Colonic mucosa (tissue), 4 donors: Measurements from ENCODE around the gene EPAS1. TPM values are rescaled to one million over a fixed set of nuclear protein-coding genes. Genes with fewer than 3 reads are reported as not detected.

Experiments
- DNase-seq: peaks from one replicate; pipeline ENCODE4 v3.0.0-alpha.2; 2020
- H3K27ac ChIP-seq: fragments of 200-600 bp; one replicate; pipeline ENCODE4 v1.8.0; 2021
- H3K27me3 ChIP-seq: fragments of 200-600 bp; one replicate; pipeline ENCODE4 v1.8.0; 2021
- H3K36me3 ChIP-seq: fragments of 200-600 bp; one replicate; pipeline ENCODE4 v1.8.0; 2021
- H3K4me1 ChIP-seq: fragments of 200-600 bp; one replicate; pipeline ENCODE4 v1.8.0; 2021; ENCODE audit warnings: mild to moderate bottlenecking
- H3K4me3 ChIP-seq: fragments of 200-600 bp; one replicate; pipeline ENCODE4 v1.8.0; 2021
- H3K9ac ChIP-seq, 2 donors: one replicate each; pipeline ENCODE4 v1.7.0; 2013; ENCODE audit warnings: control low read depth in 2 of 2, low read depth in 2 of 2, low read length in 2 of 2
- H3K9me3 ChIP-seq: fragments of 200-600 bp; one replicate; pipeline ENCODE4 v1.8.0; 2021
- intact Hi-C: fragments of 100-400 bp; cut with DNase I; formaldehyde crosslinking; loops from one replicate; pipeline ENCODE4 v1.14.1; 2022
- total RNA-seq, 2 donors: library from RNA; stranded (reverse); fragmentation: NEBNext Ultra II Directional in 1 of 2; extraction: Animal tissue kit (Norgen Biotek cat#: 25700) in 1 of 2; gene quantifications; one replicate each; pipeline ENCODE4 v1.2.1, GENCODE V29; 2021
- TF ChIP-seq, protein P1 (sequence below): fragments of 200-600 bp; IDR thresholded peaks from one replicate; pipeline ENCODE4 v1.8.0; 2022; ENCODE audit warnings: antibody characterized with exemption, mild to moderate bottlenecking
- donor health status: healthy.
- donor health status: DM: no; HTN: no; CAD: no.
- donor health status: DM: no; HTN: no; CAD: no.

The EPAS1 gene
- total RNA-seq, 2 donors from 2014 or later, result 116 to 140 TPM

DNA sequence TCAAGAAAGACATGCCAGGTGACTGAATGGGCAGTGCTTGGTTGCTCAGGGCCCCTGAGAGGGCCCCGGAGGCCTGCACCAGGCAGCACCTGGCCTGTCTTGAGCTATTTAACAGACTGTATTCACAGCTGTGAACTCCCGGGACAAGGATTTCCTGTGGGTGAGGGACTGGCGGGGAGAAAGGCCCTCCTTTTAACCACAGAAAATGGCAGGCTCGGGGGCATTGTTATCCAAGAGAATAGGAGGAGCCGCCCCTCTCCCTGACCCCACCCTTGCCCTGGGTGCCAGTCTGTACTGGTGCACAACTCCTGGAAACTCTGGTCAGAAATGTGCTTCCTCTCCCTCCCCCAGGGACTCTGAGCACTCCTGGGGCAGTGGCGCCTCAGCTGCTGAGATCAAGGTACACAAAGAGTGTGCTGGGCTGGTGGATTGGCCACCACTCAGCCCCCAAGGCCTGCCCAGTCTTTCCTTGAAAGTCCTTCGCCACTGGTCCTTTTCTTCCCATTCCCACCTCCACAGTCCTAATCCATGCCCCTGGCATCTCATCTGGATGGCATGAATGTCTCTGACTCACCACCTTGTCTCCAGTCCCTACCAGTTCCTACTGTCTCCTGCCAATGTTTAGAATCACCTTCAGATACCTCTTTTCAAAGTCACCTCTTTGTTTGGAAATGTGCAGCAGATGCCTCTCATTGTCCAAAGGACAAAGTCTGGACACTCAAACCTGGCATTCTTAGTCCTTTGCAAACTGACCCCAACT, 19.6 kb upstream of the EPAS1 start:
- DNase-seq, result no peak
- intact Hi-C loops, result no loop called here
- H3K4me3 ChIP-seq, result no peak overlapping the region
- no peaks in the 10 kb centered on the region for H3K27me3 ChIP-seq
- H3K27ac ChIP-seq, result no peak overlapping the region
- TF ChIP-seq, protein P1, sequence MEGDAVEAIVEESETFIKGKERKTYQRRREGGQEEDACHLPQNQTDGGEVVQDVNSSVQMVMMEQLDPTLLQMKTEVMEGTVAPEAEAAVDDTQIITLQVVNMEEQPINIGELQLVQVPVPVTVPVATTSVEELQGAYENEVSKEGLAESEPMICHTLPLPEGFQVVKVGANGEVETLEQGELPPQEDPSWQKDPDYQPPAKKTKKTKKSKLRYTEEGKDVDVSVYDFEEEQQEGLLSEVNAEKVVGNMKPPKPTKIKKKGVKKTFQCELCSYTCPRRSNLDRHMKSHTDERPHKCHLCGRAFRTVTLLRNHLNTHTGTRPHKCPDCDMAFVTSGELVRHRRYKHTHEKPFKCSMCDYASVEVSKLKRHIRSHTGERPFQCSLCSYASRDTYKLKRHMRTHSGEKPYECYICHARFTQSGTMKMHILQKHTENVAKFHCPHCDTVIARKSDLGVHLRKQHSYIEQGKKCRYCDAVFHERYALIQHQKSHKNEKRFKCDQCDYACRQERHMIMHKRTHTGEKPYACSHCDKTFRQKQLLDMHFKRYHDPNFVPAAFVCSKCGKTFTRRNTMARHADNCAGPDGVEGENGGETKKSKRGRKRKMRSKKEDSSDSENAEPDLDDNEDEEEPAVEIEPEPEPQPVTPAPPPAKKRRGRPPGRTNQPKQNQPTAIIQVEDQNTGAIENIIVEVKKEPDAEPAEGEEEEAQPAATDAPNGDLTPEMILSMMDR, result no peak
- H3K9me3 ChIP-seq, result no peaks in the 10 kb centered on the region
- H3K36me3 ChIP-seq, result no peaks in the 10 kb centered on the region
- H3K9ac ChIP-seq, result no peak overlapping the region
- no peaks in the 10 kb centered on the region for H3K4me1 ChIP-seq

DNA sequence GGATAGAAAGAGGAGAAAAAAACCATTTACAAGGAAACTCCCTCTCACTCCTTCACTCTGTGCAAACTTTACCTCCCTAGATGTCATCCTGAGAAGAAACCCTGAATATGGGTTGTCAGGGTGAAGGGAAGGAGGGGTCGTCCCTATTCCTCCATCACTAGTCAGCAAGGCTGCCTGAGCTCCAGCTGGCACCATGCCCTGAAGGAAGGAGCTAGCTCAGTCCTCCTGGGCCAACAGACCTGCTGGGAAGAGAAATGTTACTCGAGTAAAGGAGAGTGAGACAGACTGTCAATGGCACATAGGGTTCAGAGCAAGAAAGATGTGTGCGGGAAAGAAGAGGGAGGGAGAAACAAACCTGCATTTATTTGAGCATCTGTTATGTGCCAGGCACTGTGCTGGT, 18.3 kb upstream of the EPAS1 start:
- H3K4me3 ChIP-seq, result no peak overlapping the region
- no peaks in the 10 kb centered on the region for H3K4me1 ChIP-seq
- no peaks in the 10 kb centered on the region for H3K9me3 ChIP-seq
- intact Hi-C loops, result no loop called here
- H3K27me3 ChIP-seq, result no peaks in the 10 kb centered on the region
- DNase-seq, result no peak
- no peaks in the 10 kb centered on the region for H3K36me3 ChIP-seq
- TF ChIP-seq, protein P1, result no peak
- no peak overlapping the region for H3K9ac ChIP-seq
- no peak overlapping the region for H3K27ac ChIP-seq

DNA sequence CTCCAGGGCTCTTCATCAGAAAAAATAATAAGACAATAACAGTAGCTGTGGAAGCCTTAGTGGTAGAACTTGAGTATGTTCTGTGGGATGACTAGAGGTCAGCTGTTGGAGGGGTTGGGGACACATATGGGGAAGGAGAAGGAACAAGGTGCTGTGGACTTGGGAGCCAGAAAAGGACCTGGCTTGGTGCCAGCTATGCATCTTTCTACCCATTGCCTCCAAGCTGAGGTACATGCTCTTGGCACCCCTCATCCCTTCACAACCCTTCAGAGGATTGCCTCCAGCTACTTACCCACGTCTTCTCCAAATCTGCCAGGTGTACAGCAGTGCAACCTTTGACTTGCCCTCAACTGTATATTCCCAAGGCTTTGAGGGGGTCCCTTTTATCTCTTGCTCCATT, 15.3 kb upstream of the EPAS1 start:
- TF ChIP-seq, protein P1, result no peak
- H3K27me3 ChIP-seq, result no peaks in the 10 kb centered on the region
- no peaks in the 10 kb centered on the region for H3K4me1 ChIP-seq
- intact Hi-C loops, result no loop called here
- H3K4me3 ChIP-seq, result no peak overlapping the region
- no peaks in the 10 kb centered on the region for H3K9me3 ChIP-seq
- H3K9ac ChIP-seq, result no peak overlapping the region
- H3K27ac ChIP-seq, result no peak overlapping the region
- H3K36me3 ChIP-seq, result no peaks in the 10 kb centered on the region
- no peak for DNase-seq

DNA sequence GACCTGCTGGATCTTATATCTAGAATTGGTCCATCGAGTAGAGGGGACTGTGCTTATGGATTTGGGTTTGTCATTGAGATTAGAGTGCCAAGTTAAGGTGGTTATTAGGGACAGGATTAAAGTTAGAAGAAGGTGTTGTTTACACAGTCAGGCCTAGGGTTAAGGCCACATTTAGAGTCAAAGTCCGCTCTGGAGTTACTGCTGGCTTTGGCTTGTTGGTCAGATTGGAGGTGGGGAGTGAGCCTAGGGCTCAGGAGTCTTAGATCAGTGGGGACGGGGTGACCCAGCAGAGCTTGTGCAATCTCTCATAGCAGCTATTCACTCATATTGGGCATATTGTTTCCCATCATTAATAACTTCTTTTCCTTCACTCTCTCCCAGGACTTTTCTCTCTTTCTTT, 13.5 kb upstream of the EPAS1 start:
- Histone ChIP-seq H3K4me1 (no peaks in the 10 kb centered on the region), H3K27me3 (no peaks in the 10 kb centered on the region), H3K4me3 (no peak overlapping the region), H3K9me3 (no peaks in the 10 kb centered on the region), H3K27ac (no peak overlapping the region), H3K36me3 (no peaks in the 10 kb centered on the region), H3K9ac (no peak overlapping the region)
- no peak for DNase-seq
- intact Hi-C loops, result no loop called here
- TF ChIP-seq, protein P1, result no peak

DNA sequence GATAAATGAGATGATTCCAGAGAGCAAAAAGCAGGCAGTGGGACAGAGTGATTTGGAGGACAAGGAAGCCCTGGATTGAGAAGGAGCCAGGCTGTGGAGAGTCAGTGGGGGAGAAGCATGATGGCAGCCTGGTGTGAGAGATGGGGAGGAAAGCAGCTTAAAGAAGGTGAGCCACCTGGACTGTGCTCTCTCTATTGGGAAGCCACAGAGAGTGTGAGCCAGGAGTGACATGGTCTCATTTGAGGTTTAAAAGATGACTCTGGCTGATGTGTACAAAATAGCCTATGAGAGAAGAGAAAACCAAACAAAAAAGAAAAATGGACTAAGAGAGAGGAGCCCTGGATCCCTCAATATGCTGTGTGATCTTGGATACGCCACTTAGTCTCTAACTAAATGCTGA, 12.9 kb upstream of the EPAS1 start:
- Histone ChIP-seq H3K9ac (no peak overlapping the region), H3K4me1 (no peaks in the 10 kb centered on the region), H3K4me3 (no peak overlapping the region), H3K9me3 (no peaks in the 10 kb centered on the region), H3K27ac (no peak overlapping the region), H3K27me3 (no peaks in the 10 kb centered on the region), H3K36me3 (no peaks in the 10 kb centered on the region)
- no peak for DNase-seq
- intact Hi-C loops, result no loop called here
- TF ChIP-seq, protein P1, result no peak
